Measurements from ENCODE around the gene ENTREP1. TPM values are rescaled to one million over a fixed set of nuclear protein-coding genes. Genes with fewer than 3 reads are reported as not detected.
"Not testable (repeated sequence)": the region's sequence is repeated elsewhere in the genome, so short reads cannot be mapped to it uniquely, and the experiment has no call there.

ENTREP1 gene
- total and polyA plus RNA-seq, 2 experiments from 2014 or later = 5.7 to 10.0 TPM

DNA sequence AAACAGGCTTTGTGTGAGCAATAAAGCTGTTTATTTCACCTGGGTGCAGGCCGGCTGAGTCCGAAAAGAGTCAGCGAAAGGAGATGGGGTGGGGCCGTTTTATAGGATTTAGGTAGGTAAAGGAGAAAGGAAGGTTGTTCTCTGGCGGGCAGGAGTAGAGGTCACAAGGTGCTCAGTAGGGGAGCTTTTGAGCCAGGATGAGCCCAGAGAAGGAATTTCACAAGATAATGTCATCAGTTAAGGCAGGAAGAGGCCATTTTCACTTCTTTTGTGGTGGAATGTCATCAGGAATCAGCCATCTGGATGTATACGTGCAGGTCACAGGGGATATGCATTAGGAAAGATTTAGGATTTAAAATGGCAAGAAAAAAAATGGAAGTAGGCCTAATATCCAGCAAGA is 84.9 kb downstream of the ENTREP1 start:
- H3K4me1 ChIP-seq (ENCODE audit: insufficient read depth) = peaks cover 17% of the 10 kb centered on the region; the same call in 1 of the 2 replicates
- H3K36me3 Mint-ChIP-seq (ENCODE audit: low read depth); H3K36me3 ChIP-seq (ENCODE audit: insufficient read depth); H3F3A ChIP-seq (replicated peaks; ENCODE audit: low read depth); H3K4me3 ChIP-seq; H3K79me2 ChIP-seq (replicated peaks; ENCODE audit: insufficient read depth); H4K20me1 ChIP-seq (replicated peaks; ENCODE audit: insufficient read depth); H3K9me2 ChIP-seq (ENCODE audit: insufficient read depth); ATAC-seq; H3K9me3 Mint-ChIP-seq; H3K4me2 ChIP-seq; H3K27me3 ChIP-seq (ENCODE audit: insufficient read depth); H3K27me3 Mint-ChIP-seq (ENCODE audit: insufficient read depth, low read depth, poor library complexity); H2AFZ ChIP-seq; H3K4me3 Mint-ChIP-seq: not testable (repeated sequence)
- peak; percentile 61; the same call in 1 of the 2 replicates for TF ChIP-seq NANOG (IDR thresholded peaks at IDR 0.05; ENCODE audit: borderline replicate concordance)
- Mint-ChIP-seq H3K27ac (peak overlapping the region; percentile 11), H3K4me1 (peaks cover 14% of the 10 kb centered on the region)
- H3K27ac ChIP-seq (ENCODE audit: low read depth) = peak overlapping the region; percentile 64
- peak; percentile 53 for DNase-seq (ENCODE audit: low spot score)

DNA sequence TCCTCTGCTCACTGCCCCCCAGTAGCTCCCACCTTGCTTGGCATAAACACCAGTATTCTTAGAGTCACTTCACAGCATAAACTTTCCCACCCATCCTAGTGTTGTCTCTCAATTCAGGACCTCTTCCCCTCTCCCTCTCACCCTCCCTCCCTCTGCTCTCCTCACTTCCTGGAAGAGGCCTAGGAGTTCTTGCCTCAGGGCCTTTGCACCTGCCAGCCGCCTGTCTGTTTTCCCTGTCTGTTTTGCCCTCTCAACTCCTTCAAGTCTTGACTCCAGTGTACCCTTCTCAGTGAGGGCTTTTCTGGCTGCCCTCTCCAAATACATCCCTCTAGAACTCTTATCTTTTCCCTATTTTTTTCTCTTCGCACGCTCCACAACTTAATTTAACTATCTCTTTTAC is 86.2 kb downstream of the ENTREP1 start:
- Histone ChIP-seq H3K27me3 (ENCODE audit: insufficient read depth) (no peaks in the 10 kb centered on the region), H3K9me2 (ENCODE audit: insufficient read depth) (no peaks in the 10 kb centered on the region), H2AFZ (no peak overlapping the region), H3K4me2 (no peak overlapping the region), H3K36me3 (ENCODE audit: insufficient read depth) (no peaks in the 10 kb centered on the region), H3K79me2 (replicated peaks; ENCODE audit: insufficient read depth) (no peaks in the 10 kb centered on the region), H3K27ac (ENCODE audit: low read depth) (no peak overlapping the region), H3F3A (replicated peaks; ENCODE audit: low read depth) (0 out of 2 replicates have a peak, but pooled peaks cover 5% of the 10 kb centered on the region), H3K4me1 (ENCODE audit: insufficient read depth) (peaks cover 17% of the 10 kb centered on the region; the same call in 1 of the 2 replicates), H4K20me1 (replicated peaks; ENCODE audit: insufficient read depth) (no peaks in the 10 kb centered on the region), H3K4me3 (no peak overlapping the region)
- peaks cover 8% of the 10 kb centered on the region for H3K27me3 Mint-ChIP-seq (ENCODE audit: insufficient read depth, low read depth, poor library complexity)
- TF ChIP-seq POLR2AphosphoS5 (IDR thresholded peaks at IDR 0.05; ENCODE audit: low read depth) (no peak), ZNF331 (CRISPR knock-in tag; IDR thresholded peaks at IDR 0.05; ENCODE audit: low read depth) (no peak)
- TF ChIP-seq, protein P1, sequence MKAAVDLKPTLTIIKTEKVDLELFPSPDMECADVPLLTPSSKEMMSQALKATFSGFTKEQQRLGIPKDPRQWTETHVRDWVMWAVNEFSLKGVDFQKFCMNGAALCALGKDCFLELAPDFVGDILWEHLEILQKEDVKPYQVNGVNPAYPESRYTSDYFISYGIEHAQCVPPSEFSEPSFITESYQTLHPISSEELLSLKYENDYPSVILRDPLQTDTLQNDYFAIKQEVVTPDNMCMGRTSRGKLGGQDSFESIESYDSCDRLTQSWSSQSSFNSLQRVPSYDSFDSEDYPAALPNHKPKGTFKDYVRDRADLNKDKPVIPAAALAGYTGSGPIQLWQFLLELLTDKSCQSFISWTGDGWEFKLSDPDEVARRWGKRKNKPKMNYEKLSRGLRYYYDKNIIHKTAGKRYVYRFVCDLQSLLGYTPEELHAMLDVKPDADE (IDR thresholded peaks at IDR 0.05) = no peak
- TF ChIP-seq, protein P2, sequence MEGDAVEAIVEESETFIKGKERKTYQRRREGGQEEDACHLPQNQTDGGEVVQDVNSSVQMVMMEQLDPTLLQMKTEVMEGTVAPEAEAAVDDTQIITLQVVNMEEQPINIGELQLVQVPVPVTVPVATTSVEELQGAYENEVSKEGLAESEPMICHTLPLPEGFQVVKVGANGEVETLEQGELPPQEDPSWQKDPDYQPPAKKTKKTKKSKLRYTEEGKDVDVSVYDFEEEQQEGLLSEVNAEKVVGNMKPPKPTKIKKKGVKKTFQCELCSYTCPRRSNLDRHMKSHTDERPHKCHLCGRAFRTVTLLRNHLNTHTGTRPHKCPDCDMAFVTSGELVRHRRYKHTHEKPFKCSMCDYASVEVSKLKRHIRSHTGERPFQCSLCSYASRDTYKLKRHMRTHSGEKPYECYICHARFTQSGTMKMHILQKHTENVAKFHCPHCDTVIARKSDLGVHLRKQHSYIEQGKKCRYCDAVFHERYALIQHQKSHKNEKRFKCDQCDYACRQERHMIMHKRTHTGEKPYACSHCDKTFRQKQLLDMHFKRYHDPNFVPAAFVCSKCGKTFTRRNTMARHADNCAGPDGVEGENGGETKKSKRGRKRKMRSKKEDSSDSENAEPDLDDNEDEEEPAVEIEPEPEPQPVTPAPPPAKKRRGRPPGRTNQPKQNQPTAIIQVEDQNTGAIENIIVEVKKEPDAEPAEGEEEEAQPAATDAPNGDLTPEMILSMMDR (conservative IDR thresholded peaks at IDR 0.05; ENCODE audit: low read depth in 2 of 2) = no peak
- peaks cover 7% of the 10 kb centered on the region for H3K36me3 Mint-ChIP-seq (ENCODE audit: low read depth)
- no peak overlapping the region for H3K4me3 Mint-ChIP-seq
- ATAC-seq (no peak), DNase-seq (ENCODE audit: low spot score) (no peak)
- H3K9me3 Mint-ChIP-seq = peaks cover 7% of the 10 kb centered on the region; the same call in 2 of the 3 replicates
- H3K27ac Mint-ChIP-seq = no peak overlapping the region
- H3K4me1 Mint-ChIP-seq = peaks cover 14% of the 10 kb centered on the region

DNA sequence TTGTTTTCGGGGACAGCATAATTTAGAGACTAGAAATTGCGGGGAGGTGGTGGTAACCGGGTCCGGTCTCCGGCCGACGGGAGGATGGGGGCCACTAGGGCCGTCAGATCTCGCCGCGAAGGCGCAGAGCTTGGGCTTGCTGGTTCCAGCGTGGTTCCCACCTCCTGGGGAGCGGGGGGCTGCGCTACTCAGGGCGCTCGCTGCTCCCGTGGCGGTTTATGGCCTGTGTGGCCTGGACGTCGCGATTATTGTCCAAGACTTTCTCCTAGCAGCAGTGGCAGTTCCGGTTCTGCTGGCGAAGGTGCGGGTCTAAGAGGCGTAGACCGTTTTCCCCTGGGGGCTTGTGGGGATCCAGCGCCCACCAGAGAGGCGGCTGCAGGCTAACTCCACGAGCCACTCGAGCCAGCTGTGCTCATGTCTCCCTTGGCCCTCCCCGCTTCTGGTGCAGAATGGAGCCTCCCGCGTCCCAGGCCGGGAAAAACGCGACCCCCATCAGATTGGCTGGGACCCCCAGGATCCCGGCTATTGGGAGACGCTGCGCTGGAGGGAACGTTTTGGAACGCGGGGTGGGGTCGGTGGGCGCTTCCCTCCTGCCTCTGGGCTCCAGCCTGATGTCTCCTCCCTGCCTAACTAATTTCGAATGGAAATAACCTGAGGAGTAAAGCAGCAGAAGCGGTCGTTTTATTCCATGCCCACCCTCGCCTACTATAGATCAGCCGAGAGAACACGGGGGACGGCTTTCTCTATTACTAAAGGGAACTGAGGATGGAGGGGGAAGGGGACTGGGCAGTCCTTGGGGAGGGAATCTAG is 87.1 kb downstream of the ENTREP1 start:
- Mint-ChIP-seq H3K4me1 (peaks cover 14% of the 10 kb centered on the region), H3K36me3 (ENCODE audit: low read depth) (peaks cover 7% of the 10 kb centered on the region), H3K27ac (no peak overlapping the region), H3K4me3 (no peak overlapping the region), H3K27me3 (ENCODE audit: insufficient read depth, low read depth, poor library complexity) (peaks cover 8% of the 10 kb centered on the region), H3K9me3 (peaks cover 7% of the 10 kb centered on the region; the same call in 2 of the 3 replicates)
- H4K20me1 ChIP-seq (replicated peaks; ENCODE audit: insufficient read depth) = no peaks in the 10 kb centered on the region
- no peaks in the 10 kb centered on the region for H3K9me2 ChIP-seq (ENCODE audit: insufficient read depth)
- DNase-seq (ENCODE audit: low spot score) (peak; percentile 20), ATAC-seq (peak; percentile 57)
- H3K27ac ChIP-seq (ENCODE audit: low read depth) = no peak overlapping the region
- H3K27me3 ChIP-seq (ENCODE audit: insufficient read depth) = no peaks in the 10 kb centered on the region
- no peaks in the 10 kb centered on the region for H3K36me3 ChIP-seq (ENCODE audit: insufficient read depth)
- H3K4me3 ChIP-seq = no peak overlapping the region
- H3K4me1 ChIP-seq (ENCODE audit: insufficient read depth) = peaks cover 17% of the 10 kb centered on the region; the same call in 1 of the 2 replicates
- peak overlapping the region; percentile 98 for H2AFZ ChIP-seq
- H3F3A ChIP-seq (replicated peaks; ENCODE audit: low read depth) = 0 out of 2 replicates have a peak, but pooled peaks cover 5% of the 10 kb centered on the region
- H3K79me2 ChIP-seq (replicated peaks; ENCODE audit: insufficient read depth) = no peaks in the 10 kb centered on the region
- peak overlapping the region; percentile 32; the same call in 1 of the 2 replicates for H3K4me2 ChIP-seq
- TF ChIP-seq, protein P3, sequence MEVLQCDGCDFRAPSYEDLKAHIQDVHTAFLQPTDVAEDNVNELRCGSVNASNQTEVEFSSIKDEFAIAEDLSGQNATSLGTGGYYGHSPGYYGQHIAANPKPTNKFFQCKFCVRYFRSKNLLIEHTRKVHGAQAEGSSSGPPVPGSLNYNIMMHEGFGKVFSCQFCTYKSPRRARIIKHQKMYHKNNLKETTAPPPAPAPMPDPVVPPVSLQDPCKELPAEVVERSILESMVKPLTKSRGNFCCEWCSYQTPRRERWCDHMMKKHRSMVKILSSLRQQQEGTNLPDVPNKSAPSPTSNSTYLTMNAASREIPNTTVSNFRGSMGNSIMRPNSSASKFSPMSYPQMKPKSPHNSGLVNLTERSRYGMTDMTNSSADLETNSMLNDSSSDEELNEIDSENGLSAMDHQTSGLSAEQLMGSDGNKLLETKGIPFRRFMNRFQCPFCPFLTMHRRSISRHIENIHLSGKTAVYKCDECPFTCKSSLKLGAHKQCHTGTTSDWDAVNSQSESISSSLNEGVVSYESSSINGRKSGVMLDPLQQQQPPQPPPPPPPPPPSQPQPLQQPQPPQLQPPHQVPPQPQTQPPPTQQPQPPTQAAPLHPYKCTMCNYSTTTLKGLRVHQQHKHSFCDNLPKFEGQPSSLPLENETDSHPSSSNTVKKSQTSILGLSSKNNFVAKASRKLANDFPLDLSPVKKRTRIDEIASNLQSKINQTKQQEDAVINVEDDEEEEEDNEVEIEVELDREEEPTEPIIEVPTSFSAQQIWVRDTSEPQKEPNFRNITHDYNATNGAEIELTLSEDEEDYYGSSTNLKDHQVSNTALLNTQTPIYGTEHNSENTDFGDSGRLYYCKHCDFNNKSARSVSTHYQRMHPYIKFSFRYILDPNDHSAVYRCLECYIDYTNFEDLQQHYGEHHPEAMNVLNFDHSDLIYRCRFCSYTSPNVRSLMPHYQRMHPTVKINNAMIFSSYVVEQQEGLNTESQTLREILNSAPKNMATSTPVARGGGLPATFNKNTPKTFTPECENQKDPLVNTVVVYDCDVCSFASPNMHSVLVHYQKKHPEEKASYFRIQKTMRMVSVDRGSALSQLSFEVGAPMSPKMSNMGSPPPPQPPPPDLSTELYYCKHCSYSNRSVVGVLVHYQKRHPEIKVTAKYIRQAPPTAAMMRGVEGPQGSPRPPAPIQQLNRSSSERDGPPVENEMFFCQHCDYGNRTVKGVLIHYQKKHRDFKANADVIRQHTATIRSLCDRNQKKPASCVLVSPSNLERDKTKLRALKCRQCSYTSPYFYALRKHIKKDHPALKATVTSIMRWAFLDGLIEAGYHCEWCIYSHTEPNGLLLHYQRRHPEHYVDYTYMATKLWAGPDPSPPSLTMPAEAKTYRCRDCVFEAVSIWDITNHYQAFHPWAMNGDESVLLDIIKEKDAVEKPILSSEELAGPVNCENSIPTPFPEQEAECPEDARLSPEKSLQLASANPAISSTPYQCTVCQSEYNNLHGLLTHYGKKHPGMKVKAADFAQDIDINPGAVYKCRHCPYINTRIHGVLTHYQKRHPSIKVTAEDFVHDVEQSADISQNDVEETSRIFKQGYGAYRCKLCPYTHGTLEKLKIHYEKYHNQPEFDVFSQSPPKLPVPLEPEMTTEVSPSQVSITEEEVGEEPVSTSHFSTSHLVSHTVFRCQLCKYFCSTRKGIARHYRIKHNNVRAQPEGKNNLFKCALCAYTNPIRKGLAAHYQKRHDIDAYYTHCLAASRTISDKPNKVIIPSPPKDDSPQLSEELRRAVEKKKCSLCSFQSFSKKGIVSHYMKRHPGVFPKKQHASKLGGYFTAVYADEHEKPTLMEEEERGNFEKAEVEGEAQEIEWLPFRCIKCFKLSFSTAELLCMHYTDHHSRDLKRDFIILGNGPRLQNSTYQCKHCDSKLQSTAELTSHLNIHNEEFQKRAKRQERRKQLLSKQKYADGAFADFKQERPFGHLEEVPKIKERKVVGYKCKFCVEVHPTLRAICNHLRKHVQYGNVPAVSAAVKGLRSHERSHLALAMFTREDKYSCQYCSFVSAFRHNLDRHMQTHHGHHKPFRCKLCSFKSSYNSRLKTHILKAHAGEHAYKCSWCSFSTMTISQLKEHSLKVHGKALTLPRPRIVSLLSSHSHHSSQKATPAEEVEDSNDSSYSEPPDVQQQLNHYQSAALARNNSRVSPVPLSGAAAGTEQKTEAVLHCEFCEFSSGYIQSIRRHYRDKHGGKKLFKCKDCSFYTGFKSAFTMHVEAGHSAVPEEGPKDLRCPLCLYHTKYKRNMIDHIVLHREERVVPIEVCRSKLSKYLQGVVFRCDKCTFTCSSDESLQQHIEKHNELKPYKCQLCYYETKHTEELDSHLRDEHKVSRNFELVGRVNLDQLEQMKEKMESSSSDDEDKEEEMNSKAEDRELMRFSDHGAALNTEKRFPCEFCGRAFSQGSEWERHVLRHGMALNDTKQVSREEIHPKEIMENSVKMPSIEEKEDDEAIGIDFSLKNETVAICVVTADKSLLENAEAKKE (CRISPR knock-in tag; IDR thresholded peaks at IDR 0.05) = no peak

Data from GM23338 (cell line).